AG09309 (cell line): ENCODE data around the gene CST6.
"Not testable (repeated sequence)": the region's sequence is repeated elsewhere in the genome, so short reads cannot be mapped to it uniquely, and the experiment has no call there.

ENCODE experiments used
- DNase-seq: peaks from one replicate; pipeline ENCODE4 v3.0.0-alpha.2; 2010; ENCODE audit warnings: low read depth
- H3K4me3 ChIP-seq: 2 replicates; pipeline ENCODE4 v1.5.1; 2011; ENCODE audit warnings: mild to moderate bottlenecking, low read depth, low read length, moderate library complexity; ENCODE audit not compliant: control insufficient read depth
- CTCF ChIP-seq: IDR thresholded peaks from 2 replicates; pipeline ENCODE4 v1.5.1; 2011; ENCODE audit warnings: mild to moderate bottlenecking, low read depth, low read length, inconsistent platforms; ENCODE audit not compliant: insufficient read depth, control insufficient read depth; ENCODE audit errors: missing control alignments

The CST6 gene

GRCh38 chr11:66020618-66021357 is 9.0 kb downstream of the CST6 start:
- no peak for TF ChIP-seq CTCF
- no peak overlapping the region for H3K4me3 ChIP-seq
- no peak for DNase-seq

DNA sequence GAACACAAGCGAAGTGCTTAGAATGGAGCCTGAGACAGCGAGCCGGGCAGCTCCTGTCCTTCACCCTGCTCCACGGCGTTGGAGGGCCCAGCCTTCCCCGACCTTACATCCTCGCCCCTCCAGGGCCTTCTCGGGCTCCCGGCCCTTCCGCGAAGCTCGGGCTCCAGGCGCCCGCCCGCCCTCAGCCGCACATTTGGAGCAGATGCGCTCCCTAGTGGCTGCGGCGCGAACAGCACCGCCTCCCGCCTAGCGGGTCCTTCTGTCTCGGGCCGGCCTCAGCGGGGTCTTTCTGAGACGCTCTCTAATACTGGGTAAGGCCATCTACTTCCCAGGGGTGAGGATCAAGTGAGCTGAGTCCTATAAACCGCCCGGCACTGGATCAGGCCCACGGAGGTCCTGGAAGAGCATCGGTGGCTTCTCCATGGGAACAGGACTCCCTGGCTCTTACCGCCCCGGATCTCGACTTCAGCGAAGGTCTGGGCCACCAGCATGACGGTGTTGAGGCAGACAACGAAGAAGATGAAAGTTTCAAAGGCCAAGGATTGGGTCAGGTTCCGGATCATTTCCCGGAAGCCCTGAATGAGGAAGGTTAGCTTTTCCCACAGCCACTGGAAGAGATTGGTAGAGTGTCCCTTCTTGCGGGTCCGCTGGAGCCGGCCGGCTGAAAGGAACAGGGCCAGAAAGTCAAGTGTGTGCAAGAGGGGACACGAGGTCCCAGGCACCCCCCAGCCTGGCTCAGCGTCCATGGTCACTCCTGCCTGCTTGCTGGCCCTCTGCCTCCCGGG is 10.8 kb downstream of the CST6 start:
- peak overlapping the region; percentile 9; the same call in 1 of the 2 replicates for H3K4me3 ChIP-seq
- TF ChIP-seq CTCF, result peak; percentile 96

DNA sequence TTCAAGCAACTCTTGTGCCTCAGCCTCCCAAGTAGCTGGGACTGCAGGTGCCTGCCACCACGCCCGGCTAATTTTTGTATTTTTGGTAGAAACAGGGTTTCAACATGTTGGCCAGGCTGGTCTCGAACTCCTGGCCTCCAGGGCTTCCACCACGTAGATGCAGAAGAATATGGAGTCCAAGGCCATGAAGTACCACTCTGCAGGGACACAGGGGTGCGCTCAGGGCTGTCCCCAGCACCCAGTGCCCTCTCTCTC is 11.3 kb downstream of the CST6 start:
- DNase-seq, result not testable (repeated sequence)

More for the DNA sequence above, 10.8 kb downstream of the CST6 start:
- DNase-seq, result no peak

GRCh38 chr11:66026017-66026529 is 14.3 kb downstream of the CST6 start, which contains the start of gene CATSPER1:
TSS of gene CATSPER1 (minus strand) at chr11:66026479. CDS start at chr11:66026379, 100 bp downstream.
- TF ChIP-seq CTCF, result no peak
- DNase-seq, result no peak
- H3K4me3 ChIP-seq, result no peak within 1 kb of the TSS

More for the DNA sequence above, 11.3 kb downstream of the CST6 start:
- H3K4me3 ChIP-seq, result not testable (repeated sequence)

DNA sequence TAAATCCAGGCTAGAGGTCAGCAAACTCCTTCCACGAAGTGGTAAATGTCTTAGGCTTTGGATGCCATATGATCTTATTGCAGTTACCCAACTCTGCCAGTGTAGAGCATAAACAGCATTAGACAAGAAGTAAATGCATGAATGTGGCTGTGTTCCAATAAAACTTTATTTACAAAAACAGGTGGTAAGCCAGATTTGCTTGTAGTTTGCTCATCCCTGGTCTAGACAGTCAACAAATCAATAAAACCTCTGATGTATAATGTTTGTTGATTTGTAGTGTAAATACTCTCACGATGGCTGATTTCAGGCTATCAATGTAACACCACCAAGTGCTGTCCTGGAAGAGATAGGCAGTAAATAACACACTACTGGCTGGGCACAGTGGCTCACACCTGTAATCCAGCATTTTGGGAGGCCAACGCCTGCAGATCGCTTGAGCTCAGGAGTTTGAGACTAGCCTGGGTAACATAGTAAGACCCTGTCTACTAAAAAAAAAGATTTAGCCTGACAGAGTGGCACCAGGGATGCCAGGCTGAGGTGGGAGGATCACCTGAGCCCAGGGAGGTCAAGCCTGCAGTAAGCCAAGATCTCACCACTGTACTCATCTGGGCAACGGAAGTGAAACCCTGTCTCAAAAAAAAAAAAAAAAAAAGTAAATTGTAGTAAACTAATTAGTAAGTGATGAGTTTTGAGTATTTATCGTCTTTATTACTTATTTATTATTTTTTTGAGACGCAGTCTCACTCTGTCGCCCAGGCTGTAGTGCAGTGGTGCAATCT is 21.3 kb downstream of the CST6 start:
- TF ChIP-seq CTCF, result no peak
- no peak overlapping the region for H3K4me3 ChIP-seq
- no peak for DNase-seq

GRCh38 chr11:66035653-66036333 is 24.0 kb downstream of the CST6 start:
- DNase-seq, result no peak
- no peak for TF ChIP-seq CTCF
- H3K4me3 ChIP-seq, result no peak overlapping the region

GRCh38 chr11:66036334-66036710 is 24.5 kb downstream of the CST6 start:
- no peak for TF ChIP-seq CTCF

More at GRCh38 chr11:66036334-66036710, 24.5 kb downstream of the CST6 start:
- no peak overlapping the region for H3K4me3 ChIP-seq
- DNase-seq, result no peak
